ENCODE data around the gene ZBTB22. TPM values are rescaled to one million over a fixed set of nuclear protein-coding genes. Genes with fewer than 3 reads are reported as not detected.

The ZBTB22 gene
- total RNA-seq, 1 experiment from 2014 or later: 11.7 TPM

DNA sequence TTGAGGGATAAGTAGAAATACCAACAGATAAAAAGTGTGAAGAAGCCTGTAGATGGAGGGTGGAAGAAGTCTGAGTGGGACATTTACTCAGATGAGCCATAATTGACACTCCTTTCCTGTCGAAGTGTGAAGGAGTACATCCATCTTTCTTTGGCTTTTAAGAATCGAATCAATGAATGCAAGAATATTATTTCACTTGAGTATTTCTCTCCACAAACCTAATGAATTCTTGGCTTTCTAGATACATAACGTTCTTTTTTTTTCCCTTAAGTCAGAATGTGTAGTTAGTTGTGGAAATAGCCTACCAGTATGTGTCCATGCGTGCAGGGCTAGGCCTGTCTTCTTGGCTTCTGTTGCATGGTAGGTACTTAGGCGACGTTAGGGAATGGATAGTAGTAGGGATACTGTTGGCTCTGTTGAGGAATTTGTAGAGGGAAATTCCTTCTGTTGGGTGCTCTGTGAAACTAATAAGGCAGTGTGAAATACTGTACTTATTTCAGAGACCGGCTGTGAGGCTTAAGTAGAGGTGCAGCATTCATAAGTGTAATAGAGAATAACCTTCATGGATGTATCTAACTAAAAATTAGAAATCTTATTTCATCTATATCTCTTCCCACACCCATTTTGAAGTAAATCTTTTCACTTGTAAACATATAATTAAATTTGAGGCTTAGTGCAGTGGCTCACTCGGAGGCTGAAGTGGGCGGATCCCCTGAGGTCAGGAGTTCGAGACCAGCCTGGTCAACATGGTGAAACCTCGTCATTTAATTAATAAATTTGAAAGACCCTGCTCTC is 44.2 kb downstream of the ZBTB22 start:
- no peak overlapping the region for H2AFZ ChIP-seq (ENCODE audit: low read depth, low read length, poor library complexity, severe bottlenecking)
- no peaks in the 10 kb centered on the region for H3K27me3 ChIP-seq (ENCODE audit: insufficient read depth, low read length)
- no TSS peak for BruUV-seq (replicated peaks)
- ATAC-seq (no peak), DNase-seq (ENCODE audit: low read depth, low spot score) (no peak)
- H3K4me1 ChIP-seq (ENCODE audit: control insufficient read depth in 1 of 2, insufficient read depth in 2 of 2, low read length in 2 of 2): peaks cover 33 to 59% of the 10 kb centered on the region in 2 experiments
- H3K27ac ChIP-seq (ENCODE audit: low read depth, low read length): peak overlapping the region; percentile 82
- H3K36me3 ChIP-seq (ENCODE audit: control insufficient read depth in 1 of 2, insufficient read depth in 2 of 2, low read length in 2 of 2): peaks cover 28 to 46% of the 10 kb centered on the region in 2 experiments
- peaks cover 63% of the 10 kb centered on the region for H3K79me2 ChIP-seq (ENCODE audit: insufficient read depth, low read length)
- CTCF ChIA-PET: no interaction called here
- intact Hi-C loops (cut with micrococcal nuclease): no loop called here
- peak overlapping the region; percentile 98 for H3K9ac ChIP-seq (ENCODE audit: low read length)
- H3K9me2 ChIP-seq (ENCODE audit: insufficient read depth): no peaks in the 10 kb centered on the region
- H4K20me1 ChIP-seq (ENCODE audit: insufficient read depth): peaks cover 22% of the 10 kb centered on the region
- RAD21 ChIA-PET (ENCODE audit: low non-redundant PET in 1 of 2, low total read pairs in 2 of 2, uncharacterized antibody in 2 of 2, unreplicated experiment in 2 of 2): no interaction called here
- peak; percentile 1 for TF ChIP-seq POLR2A (IDR thresholded peaks at IDR 0.05; ENCODE audit: borderline replicate concordance, extremely low read depth, insufficient read depth, insufficient read length)
- TF ChIP-seq, protein P1, sequence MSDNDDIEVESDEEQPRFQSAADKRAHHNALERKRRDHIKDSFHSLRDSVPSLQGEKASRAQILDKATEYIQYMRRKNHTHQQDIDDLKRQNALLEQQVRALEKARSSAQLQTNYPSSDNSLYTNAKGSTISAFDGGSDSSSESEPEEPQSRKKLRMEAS (IDR thresholded peaks at IDR 0.05): no peak
- peak overlapping the region; percentile 75 to 99 for H3K4me3 ChIP-seq (replicated peaks in 1 of 2; ENCODE audit: low read depth in 1 of 2, low read length in 2 of 2)
- POLR2A ChIA-PET: no interaction called here
- H3K4me2 ChIP-seq (ENCODE audit: low read length): peak overlapping the region; percentile 86
- H3K9me3 ChIP-seq (ENCODE audit: control insufficient read depth in 1 of 2, insufficient read depth in 1 of 2, low read depth in 1 of 2, low read length in 2 of 2): no peaks in the 10 kb centered on the region

- CTCF ChIA-PET: interaction anchor here (1.2 to 1.3 kb wide), 2 partner anchors 11 to 17 kb away, joined by 4 to 5 read pairs; no protein-coding TSS in a partner anchor
- H4K20me1 ChIP-seq (ENCODE audit: insufficient read depth): peaks cover 22% of the 10 kb centered on the region
- H3K9me3 ChIP-seq (ENCODE audit: control insufficient read depth in 1 of 2, insufficient read depth in 1 of 2, low read depth in 1 of 2, low read length in 2 of 2): no peaks in the 10 kb centered on the region
- H3K9me2 ChIP-seq (ENCODE audit: insufficient read depth): no peaks in the 10 kb centered on the region
- POLR2A ChIA-PET: interaction anchor here (0.8 to 2.2 kb wide), 9 partner anchors 11 to 301 kb away, joined by 3 to 24 read pairs (median 10); partner anchors contain the start of genes PFDN6, RXRB, SLC39A7 and WDR46
- H3K9ac ChIP-seq (ENCODE audit: low read length): peak overlapping the region; percentile 98
- ATAC-seq (peak; percentile 13), DNase-seq (ENCODE audit: low read depth, low spot score) (no peak)
- TSS peak; percentile 65 for BruUV-seq (replicated peaks)
- peaks cover 28 to 54% of the 10 kb centered on the region in 2 experiments for H3K36me3 ChIP-seq (ENCODE audit: control insufficient read depth in 1 of 2, insufficient read depth in 2 of 2, low read length in 2 of 2)
- peaks cover 33 to 55% of the 10 kb centered on the region in 2 experiments for H3K4me1 ChIP-seq (ENCODE audit: control insufficient read depth in 1 of 2, insufficient read depth in 2 of 2, low read length in 2 of 2)
- RAD21 ChIA-PET (ENCODE audit: low non-redundant PET in 1 of 2, low total read pairs in 2 of 2, uncharacterized antibody in 2 of 2, unreplicated experiment in 2 of 2): no interaction called here
- H3K4me2 ChIP-seq (ENCODE audit: low read length): peak overlapping the region; percentile 86
- peak; percentile 61 for TF ChIP-seq ZFX (IDR thresholded peaks at IDR 0.05)
- TF ChIP-seq, protein P1 (IDR thresholded peaks at IDR 0.05): no peak
- peak overlapping the region; percentile 75 to 99 for H3K4me3 ChIP-seq (replicated peaks in 1 of 2; ENCODE audit: low read depth in 1 of 2, low read length in 2 of 2)
- H3K79me2 ChIP-seq (ENCODE audit: insufficient read depth, low read length): peaks cover 63% of the 10 kb centered on the region
- no peaks in the 10 kb centered on the region for H3K27me3 ChIP-seq (ENCODE audit: insufficient read depth, low read length)
- H2AFZ ChIP-seq (ENCODE audit: low read depth, low read length, poor library complexity, severe bottlenecking): no peak overlapping the region
- intact Hi-C loops (cut with micrococcal nuclease): no loop called here
- peak overlapping the region; percentile 82 for H3K27ac ChIP-seq (ENCODE audit: low read depth, low read length)
Measured at GRCh38 chr6:33272275-33273128, 45.0 kb downstream of the ZBTB22 start.
